GM19328 (cell line): Measurements from ENCODE around the gene NFIA.

Source experiments
- ATAC-seq: cut with Tn5 transposase; IDR thresholded peaks from one replicate; pipeline ENCODE4 v1.9.1; 2021; ENCODE audit warnings: mild to moderate bottlenecking, moderate library complexity; ENCODE audit not compliant: unreplicated experiment

The NFIA gene

DNA sequence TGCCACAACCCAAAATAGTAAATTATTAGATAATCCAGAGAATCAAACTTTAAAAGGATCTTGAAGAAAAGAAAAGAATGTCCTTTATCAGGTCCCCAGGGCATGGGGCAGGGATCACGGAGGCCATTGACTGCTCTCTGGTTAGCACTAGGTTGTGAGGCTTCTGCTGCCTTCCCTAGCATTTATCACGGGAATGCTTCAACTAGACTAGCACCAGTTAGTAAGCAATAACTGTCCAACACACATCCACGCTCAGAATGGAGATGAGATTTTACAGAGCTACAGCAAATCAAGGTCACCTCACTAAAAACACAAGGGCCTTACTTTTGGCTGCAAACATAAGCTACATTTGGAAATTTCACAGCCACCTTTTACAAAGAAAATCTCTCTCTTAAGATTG lies 304.0 kb downstream of the NFIA start:
- no peak for ATAC-seq

DNA sequence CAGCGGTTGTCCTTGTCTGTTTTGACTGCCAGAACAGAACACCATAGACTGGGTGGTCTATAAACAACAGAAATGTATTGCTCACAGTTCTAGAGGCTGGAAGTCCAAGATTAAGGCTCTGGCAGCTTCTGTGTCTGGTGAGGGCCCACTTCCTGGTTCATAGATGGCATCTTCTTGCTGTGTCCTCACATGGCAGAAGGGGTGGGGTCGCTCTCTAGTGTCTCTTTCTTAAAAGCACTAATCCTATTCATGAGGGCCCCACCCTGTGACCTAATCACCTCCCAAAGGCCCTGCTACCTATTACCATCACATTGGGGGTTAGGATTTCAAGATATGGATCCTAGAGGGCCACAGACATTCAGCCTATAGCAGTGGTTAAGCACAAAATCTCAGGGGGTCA lies 304.4 kb downstream of the NFIA start:
- ATAC-seq = no peak

DNA sequence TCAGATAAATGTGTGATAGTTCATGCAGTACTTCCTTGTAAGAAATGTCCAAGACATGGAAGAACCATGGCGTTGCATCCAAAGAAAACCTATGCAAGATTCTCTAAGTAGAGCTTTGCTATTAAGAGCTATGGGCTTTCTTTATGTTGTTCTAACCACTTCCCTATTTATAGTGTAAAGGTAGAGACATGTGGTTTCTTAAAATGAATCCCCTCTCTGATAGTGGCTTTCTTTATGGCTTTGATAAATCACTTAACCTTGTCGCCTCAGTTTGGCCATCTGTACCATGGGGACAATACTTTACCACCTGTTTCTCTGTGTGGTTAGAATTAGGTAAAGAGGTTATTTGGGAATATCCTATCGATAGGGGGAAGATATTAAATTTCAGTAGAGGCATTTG lies 305.5 kb downstream of the NFIA start:
- no peak for ATAC-seq

DNA sequence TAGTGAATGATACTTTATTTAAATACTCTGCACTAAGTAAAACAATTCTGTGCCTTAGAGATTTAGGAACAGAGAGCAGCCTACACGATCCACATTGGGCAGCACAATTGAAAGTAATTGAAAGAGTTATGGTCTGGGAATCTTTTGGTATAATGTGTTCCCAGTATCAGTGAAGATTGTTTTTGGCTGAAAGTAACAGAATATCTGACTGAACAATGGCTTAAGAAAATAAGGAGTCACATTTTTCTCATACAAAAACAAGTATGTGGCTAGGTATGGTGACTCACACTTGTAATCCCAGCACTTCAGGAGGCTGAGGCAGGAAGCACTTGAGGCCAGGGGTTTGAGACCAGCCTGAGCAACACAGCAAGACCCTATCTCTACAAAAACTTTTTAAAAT lies 306.2 kb downstream of the NFIA start:
- no peak for ATAC-seq

DNA sequence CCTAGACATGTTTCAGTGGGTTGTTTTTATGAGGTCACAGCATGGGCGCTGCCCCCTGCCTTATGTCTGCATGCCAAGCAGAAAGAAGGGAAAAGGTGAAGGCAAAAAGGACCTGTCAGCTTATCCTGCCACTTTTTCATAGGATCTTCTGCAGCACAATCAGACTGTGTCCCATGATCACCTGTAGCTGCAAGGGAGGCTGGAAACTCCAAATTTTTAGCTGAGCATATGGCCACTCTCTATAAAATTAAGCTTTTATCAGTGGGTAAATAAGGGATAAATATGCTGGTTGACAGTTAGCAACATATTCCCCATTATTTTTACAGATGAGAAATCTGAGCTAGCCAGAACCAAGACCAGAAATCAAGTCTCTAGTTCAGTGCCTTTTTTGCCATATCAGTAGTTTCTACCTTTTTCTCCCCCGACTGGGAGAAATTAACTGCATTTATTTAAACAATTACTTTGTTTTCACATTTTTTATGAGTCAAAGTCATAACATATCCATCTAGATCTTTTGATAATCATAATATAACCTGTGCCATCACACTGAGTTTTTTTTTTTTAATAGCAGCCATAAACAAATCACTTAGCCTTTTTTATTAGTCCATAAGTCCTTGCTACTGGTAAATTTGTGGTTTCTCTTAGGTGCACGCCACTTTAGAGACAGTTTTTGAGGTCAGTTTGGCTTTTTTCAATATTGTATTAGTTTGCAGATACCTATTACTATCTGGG lies 307.0 kb downstream of the NFIA start:
- no peak for ATAC-seq

DNA sequence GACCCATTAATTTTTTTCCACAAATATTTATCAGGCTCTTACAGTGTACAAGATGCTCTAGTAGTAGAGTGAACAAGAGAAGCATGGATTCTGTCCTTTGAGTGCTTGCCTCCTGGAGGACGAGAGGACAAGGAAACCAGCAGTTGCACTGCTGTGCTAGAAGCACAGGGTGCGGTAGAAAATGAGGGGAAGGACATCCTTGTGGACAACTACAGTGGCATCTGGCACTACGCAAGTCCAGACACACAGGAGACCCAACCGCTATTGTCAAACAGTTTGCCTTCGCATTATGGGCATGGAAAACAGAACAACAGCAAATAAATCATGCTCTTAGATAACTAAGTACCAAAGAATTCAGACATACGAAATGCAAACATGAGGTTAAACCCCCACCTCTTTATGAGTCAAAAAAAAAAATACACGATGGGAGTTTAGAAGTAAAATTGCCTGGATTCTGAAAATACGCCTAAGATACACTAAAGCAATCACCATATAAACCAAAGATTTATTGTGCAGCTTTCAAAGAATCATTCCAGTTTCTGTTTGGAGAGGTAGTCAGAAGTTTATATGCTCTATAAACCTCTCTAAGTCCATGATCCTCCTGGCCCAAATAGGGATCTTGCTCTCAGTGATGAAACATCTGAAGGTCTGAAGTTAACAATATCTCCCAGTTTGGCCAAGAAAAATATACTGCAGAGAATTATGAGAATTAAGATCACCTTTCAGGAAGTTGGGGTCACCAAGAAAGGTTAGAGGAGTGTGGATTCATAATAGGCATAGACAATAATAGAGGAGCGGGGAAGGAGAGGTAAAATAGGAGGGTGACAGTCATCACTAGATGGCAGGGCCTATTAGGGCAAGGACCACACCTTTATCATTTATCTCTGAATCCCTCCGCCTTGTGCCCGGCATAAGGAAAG lies 307.8 kb downstream of the NFIA start:
- no peak for ATAC-seq

DNA sequence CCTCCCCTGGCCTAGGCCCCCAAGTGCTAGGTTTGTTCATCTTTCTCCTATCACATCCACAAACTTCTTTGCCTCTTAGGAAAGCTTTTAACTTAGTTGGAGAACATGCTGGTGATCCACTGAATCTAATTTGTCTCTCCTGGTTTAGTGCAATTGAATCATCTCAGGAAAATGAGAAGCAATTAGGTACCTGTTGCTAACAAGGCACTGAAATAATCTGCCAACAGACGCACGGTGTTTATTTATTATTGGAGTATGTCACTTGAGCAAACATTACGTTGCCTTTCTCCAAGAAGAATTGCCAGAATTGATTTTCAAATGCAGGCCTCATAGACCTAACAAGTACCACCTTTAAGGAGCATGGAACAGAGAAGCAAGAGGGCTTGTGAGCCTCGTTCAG lies 309.4 kb downstream of the NFIA start:
- no peak for ATAC-seq

DNA sequence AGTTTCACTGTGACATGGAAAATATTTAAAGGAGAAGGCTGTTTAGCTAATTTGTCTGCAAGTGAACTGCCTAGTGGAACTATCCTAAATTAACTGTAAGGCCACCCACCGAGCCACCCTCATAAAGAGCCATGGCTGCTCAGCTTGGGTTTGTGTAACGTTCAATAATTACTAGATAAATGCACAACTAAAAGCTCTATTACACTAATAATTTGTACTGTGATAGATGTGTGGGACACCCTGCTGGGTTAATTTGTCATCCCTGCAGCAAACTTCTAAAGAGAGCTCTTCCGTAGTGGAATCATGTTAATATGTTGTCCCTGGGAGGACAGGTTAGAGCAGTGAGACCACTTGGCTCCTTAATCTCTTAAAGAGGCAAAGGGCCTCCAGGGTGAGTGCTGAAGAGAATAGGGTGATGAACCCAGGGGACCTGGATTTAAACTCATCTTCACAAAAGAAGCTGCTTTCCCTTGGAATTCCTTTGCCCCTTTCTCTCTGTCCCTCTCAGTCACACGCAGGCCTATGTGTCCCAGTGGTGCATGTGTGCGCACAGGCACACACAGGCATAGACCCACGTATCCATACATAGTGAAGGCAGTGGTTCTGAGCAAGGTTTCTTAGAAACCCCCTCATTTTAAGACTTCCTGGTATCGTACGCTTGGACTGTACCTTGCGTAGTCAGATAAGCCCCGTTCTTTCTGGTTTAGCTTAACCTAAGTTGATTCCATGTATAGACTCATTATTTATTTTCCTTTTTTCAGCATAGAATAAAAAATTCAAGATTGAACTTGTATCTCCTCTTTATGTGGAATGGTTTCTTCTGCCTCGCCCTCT lies 310.3 kb downstream of the NFIA start:
- no peak for ATAC-seq

DNA sequence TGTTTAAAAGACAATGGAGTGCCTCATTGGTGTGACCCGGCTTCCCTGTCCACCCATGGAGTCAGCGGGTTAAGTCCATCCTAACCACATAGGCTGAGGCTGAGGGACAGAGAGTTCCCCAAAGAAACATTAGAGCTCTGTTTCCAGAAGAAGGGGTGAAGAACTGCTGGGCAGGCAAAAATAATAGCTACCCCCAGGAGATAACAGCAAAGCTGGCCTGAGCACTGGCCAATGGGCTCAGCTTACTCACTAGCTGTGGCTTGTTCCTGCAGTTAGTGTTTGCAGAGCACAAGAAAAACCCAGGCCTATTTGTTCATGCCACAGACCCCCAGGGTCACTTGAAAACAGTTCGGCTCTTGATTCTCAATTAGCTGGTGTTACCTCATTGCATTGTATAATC lies 311.2 kb downstream of the NFIA start:
- no peak for ATAC-seq

DNA sequence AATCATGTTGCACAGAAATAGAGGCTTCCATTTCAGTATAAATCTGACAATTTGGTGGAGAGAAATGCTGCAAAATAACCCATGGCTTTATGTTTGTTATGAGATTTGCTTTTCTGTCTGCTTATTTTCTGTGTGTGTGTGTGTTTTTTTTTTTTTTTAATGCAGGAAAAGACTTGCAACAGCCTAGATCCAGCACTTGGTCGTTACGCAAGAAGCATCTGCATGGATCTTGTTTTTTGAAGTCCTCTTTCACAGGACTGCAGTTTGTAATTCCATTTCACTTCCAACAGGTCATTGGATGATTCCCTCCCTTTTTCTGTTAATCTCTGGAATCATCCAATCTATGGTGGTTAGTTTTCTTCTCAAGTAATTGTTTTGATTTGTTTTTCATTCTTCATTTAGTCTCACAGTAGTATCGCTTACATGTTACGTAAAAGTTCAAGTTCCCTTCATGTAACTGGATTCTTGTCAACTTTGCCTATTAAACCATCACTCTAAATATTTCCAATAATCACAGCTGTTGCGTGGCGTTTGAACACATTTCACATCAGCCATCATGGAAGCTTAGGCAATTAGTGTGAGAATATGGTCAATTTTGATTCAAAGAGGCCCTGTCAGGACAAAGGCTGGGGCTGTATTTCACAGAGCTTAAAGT lies 312.9 kb downstream of the NFIA start:
- no peak for ATAC-seq

DNA sequence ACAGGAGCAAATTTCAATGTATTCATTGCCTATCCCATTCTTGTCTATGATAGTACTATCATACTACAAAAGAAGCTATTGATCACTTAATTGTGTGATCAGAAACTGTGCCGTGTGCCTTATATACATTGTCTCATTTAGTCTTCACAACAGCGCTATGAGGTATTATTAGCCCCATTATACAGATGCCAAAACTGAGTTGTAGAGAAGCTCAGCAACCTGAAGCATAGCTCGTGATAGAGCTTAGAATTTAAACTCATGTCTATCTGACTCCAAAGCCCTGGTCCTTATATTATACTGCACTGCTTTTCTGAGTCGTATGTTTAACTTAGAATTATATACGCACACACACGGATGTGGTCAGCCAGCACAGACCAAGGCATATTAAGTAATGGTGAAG lies 315.1 kb downstream of the NFIA start:
- ATAC-seq = no peak

DNA sequence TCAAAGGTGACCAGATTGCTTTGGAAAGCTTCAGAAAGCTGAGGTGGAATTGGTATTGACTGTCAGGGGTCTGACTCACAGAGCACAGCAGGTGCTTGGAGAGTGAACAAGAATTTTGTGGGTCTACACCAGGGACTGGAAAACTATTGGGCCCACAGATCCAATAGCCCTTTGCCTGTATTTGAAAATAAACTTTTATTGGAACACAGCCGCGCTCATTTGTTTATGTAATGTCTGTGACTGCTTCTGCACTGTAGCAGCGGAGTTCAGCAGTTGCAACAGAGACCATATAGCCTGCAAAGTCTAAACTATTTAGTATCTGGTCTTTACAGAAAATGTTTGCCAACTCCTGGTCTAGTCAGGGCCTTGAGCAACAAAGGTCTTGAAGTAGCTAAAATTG lies 315.6 kb downstream of the NFIA start:
- no peak for ATAC-seq

DNA sequence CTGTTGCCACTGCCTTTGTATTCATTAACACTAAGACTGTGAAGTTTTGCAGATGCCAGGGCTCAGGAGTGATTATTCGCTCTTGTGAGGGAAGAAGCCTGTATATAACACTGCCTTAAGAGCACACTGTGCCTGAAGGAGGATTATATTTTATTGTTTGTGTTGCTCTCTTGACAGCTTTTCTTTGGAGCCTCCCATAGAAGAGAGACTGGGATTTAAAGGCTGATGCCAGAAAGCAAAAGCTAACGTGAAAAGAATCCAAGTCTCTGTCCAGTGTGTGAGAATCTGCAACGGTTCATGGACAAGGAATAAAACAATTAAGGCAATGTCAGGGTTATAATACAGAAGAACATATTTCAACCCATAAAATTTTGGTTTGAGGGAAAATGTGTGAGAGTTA lies 316.8 kb downstream of the NFIA start:
- no peak for ATAC-seq

DNA sequence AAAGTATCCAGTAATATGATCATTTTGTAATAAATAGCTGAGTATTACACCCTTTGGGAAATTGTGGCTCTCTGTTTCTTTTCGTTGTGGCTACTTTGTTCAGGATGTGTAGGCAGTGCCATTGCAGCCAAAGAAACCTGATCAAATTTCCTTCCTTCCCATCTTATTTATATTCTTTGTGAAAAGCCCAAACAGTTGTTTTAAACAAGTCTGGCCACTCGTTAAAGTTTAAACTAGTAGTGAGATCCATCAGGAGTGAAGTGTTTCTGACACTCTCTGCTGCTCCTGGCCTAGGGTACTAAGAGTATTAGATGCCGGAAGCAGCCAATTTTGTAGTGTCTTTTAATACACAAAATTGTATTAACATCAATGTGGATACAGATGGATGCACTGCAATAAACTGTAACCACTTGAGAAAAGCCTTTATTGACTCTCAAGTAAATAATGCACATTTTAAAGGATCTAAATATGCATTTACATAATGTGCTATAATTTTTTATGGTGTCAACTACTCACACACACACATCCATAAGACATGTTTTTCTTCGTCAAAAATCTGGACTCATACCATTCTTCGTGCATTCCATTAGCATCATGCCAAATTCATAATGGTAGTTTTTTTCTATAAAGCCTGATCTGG lies 317.9 kb downstream of the NFIA start:
- ATAC-seq = no peak

DNA sequence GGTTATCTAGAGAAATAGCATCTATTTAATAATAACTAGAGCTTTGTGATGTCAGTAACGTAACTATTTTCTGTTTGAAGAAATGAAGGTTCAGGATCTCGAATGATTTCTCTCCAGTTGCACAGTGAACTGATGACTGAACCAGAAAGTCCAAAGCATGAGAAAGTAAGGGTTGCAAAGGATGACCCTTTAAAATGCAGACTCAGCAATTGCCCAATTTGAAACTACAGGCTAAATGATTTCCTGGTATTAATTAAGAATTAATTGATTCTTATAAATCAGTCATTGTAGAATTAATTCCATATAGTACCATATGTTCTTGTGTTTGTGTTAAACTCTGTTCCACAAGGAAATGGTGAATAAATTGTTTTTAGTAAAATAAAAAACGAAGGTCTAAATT lies 318.6 kb downstream of the NFIA start:
- ATAC-seq = no peak

DNA sequence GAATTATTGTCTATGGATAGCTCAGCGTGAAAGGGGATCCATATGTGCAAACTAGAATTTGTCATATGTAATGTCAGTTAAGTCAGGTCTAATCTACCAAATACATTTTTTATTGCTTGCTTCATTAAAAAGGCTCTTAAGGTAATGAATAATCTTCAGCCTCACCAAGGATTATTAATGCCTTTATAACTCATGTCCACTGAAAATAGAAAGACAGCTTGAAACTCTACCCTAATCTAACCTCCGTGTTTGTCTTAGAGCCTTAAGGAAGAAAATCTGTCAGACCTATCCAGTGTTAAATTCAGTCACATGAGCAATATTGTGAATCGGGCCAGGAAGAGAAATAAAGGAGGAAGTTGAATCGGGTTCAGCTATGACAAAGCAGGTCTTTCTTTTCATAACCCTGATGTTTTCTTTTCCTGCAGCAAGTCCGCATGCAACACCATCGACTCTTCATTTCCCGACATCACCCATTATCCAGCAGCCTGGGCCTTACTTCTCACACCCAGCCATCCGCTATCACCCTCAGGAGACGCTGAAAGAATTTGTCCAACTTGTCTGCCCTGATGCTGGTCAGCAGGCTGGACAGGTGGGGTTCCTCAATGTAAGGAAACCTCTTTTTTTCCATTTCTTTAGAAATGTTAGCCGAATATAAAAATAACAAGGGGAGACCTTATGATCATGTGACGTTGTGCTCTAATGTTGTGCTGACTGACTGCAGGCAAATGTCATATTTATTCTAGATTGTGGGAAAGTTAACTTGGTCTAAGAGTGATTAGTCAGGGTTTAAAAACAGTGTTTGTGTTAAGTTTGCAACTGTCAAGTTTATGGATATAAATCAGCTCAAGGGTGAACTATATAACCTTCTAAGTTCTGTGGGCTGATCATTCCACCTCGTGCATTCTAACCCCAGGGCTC lies 321.6 kb downstream of the NFIA start:
- ATAC-seq = no peak

DNA sequence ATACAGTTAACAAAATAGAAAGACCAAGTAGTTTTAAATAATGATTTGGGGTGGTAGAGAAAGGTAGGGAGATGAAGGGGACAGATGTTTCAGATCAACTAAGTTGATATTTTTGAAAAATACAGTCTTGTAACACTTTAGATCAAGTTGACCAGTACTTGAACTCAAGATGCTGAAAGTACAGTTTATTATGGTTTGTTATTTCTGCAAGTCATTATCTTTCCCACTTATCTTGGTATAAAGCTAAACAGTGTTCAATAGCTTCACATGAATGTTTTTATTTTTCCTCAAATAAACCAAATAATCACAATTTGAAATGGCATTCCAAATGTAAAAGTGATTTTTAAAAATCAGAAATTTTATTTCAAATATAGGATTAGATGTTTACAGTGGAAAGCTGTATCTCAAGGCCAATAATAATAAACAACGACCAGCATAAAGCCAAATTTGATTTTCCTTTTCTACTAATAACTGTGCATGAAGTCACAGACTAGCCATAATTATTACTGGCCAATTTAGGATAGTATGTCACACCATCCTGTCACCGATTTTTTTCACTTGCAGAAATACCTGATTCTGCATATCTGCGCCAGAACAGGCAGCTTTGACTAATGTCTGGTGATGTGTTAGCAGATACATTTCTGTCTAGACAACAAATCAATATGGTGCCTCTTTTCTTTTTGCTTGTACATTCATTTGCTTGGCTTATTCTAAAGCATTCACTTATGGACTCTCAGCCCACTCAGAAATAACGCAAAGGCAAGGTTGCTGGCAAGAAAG lies 322.4 kb downstream of the NFIA start:
- ATAC-seq = no peak

DNA sequence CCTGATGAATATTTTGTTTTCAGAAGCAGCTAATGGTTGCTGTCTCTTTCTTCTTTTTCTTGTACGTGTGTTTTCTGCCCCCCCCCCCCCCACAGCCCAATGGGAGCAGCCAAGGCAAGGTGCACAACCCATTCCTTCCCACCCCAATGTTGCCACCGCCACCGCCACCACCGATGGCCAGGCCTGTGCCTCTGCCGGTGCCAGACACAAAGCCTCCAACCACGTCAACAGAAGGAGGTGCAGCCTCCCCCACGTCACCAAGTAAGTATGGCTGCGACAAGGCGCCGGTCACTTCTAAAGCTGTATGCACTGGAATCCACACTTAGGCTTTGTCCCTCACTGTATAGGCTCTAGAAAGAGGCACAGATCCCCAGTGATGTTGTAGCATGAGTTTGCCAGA lies 324.1 kb downstream of the NFIA start:
- no peak for ATAC-seq

DNA sequence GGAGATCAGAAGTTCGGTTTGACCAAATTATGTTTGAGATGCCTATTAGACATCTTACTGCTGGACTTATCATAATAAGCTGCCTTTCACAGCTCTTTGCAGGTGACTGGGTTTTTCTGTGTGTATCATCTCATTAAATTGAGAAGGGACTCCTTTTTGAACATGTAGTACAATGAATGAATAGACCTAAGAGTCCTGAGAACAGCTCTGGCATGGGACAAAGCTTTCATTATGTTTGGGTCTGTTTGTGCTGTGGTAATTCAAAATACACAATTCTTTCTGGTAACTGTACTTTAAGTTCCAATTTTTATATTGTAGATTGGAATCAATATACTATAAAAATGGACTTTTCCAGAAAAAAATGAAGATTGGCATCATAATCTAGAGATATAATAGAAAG lies 330.2 kb downstream of the NFIA start:
- ATAC-seq = no peak
